Gastrocnemius medialis (tissue), 4 donors: ENCODE data around the gene SLC17A9.

Experiments
- POLR2A ChIP-seq, 2 donors: fragments of 450-650 bp; IDR thresholded peaks; one replicate each; pipeline ENCODE4 v1.6.1; 2017; ENCODE audit warnings: antibody characterized with exemption in 2 of 2, mild to moderate bottlenecking in 2 of 2, moderate library complexity in 2 of 2
- TF ChIP-seq, protein P1 (sequence below), 5 experiments: fragments of 450-650 bp in 3 of 5; fragments of 200-600 bp in 2 of 5; sonication (generic) in 2 of 5; IDR thresholded peaks in 4 of 5; conservative IDR thresholded peaks in 1 of 5; 1 replicate in 4 of 5; 2 replicates in 1 of 5; pipeline ENCODE4 v1.5.1; 2016 to 2019; ENCODE audit warnings: antibody characterized with exemption in 5 of 5, mild to moderate bottlenecking in 3 of 5, moderate library complexity in 3 of 5

DNA sequence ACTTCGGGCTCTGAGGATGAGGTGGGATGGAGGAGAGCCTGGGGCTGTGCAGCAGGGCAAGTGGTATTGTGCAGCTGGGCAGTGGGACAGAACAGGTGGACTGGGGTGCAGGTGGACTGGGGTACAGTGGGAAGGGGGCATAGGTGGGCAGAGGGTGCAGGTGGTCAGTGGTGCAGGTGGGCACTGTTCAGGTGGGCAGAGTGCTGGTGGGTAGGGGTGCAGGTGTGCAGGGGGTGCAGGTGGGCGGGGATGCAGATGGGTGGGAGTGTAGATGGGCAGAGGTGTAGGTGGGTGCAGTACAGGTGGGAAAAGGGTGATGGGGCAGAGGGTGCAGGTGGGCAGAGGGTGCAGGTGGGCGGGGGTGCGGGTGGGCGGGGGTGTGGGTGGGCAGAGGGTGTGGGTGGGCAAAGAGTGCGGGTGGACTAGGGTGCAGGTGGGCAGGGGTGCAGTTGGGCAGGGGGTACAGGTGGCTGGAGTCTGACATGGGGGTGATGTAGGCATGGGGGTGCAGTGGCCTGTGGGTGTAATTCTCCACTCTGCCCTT is 33.8 kb downstream of the SLC17A9 start:
- no peak for TF ChIP-seq POLR2A (IDR thresholded peaks at IDR 0.05)
- TF ChIP-seq, protein P1, sequence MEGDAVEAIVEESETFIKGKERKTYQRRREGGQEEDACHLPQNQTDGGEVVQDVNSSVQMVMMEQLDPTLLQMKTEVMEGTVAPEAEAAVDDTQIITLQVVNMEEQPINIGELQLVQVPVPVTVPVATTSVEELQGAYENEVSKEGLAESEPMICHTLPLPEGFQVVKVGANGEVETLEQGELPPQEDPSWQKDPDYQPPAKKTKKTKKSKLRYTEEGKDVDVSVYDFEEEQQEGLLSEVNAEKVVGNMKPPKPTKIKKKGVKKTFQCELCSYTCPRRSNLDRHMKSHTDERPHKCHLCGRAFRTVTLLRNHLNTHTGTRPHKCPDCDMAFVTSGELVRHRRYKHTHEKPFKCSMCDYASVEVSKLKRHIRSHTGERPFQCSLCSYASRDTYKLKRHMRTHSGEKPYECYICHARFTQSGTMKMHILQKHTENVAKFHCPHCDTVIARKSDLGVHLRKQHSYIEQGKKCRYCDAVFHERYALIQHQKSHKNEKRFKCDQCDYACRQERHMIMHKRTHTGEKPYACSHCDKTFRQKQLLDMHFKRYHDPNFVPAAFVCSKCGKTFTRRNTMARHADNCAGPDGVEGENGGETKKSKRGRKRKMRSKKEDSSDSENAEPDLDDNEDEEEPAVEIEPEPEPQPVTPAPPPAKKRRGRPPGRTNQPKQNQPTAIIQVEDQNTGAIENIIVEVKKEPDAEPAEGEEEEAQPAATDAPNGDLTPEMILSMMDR (IDR thresholded peaks at IDR 0.05 in 4 of 5, conservative IDR thresholded peaks at IDR 0.05 in 1 of 5) = no peak
